ENCODE data around the gene ZNF433.

DNA sequence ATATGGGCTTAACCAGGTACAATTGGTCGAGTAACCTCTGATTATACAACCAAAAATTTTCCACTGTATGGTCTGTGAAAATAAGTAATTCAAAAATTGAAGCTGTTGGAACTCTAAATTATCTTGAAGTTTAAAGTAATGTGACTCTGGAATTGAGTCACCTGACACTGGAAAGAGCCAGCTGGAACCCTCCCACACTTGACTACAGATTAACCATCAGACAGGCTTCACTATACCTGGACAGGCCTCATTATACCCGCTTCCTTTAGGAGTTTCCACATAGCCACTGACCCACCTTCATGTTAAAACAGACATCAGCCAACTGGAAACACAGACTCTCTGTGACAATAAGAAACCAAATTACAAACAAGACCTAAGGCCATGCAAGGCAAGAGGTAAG lies 1.3 kb downstream of the ZNF433 start:
- TF ChIP-seq, protein P1, sequence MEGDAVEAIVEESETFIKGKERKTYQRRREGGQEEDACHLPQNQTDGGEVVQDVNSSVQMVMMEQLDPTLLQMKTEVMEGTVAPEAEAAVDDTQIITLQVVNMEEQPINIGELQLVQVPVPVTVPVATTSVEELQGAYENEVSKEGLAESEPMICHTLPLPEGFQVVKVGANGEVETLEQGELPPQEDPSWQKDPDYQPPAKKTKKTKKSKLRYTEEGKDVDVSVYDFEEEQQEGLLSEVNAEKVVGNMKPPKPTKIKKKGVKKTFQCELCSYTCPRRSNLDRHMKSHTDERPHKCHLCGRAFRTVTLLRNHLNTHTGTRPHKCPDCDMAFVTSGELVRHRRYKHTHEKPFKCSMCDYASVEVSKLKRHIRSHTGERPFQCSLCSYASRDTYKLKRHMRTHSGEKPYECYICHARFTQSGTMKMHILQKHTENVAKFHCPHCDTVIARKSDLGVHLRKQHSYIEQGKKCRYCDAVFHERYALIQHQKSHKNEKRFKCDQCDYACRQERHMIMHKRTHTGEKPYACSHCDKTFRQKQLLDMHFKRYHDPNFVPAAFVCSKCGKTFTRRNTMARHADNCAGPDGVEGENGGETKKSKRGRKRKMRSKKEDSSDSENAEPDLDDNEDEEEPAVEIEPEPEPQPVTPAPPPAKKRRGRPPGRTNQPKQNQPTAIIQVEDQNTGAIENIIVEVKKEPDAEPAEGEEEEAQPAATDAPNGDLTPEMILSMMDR (IDR thresholded peaks at IDR 0.05; ENCODE audit: low read length), result no peak
- no peak for TF ChIP-seq EZH2 (IDR thresholded peaks at IDR 0.05; ENCODE audit: borderline replicate concordance, low read length)

Measured in OCI-LY1 (cell line).